HUES48 (cell line): ENCODE measurements around the gene FAM219B.

Source experiments
- H3K27ac ChIP-seq: one replicate; pipeline ENCODE4 v1.7.0; 2013; ENCODE audit warnings: low read depth, low read length, inconsistent platforms
- H3K27me3 ChIP-seq: 2 replicates; pipeline ENCODE4 v1.6.1; 2013; ENCODE audit warnings: mild to moderate bottlenecking, low read length; ENCODE audit not compliant: control insufficient read depth, insufficient read depth
- H3K36me3 ChIP-seq: 2 replicates; pipeline ENCODE4 v1.6.1; 2013; ENCODE audit warnings: low read length; ENCODE audit not compliant: control insufficient read depth, insufficient read depth
- H3K4me1 ChIP-seq: 2 replicates; pipeline ENCODE4 v1.6.1; 2013; ENCODE audit warnings: mild to moderate bottlenecking, low read length; ENCODE audit not compliant: control insufficient read depth, insufficient read depth
- H3K4me3 ChIP-seq: 2 replicates; pipeline ENCODE4 v1.5.1; 2013; ENCODE audit warnings: mild to moderate bottlenecking, low read depth, low read length
- H3K9ac ChIP-seq: 2 replicates; pipeline ENCODE4 v1.6.1; 2013; ENCODE audit warnings: mild to moderate bottlenecking, low read depth, low read length, moderate library complexity
- H3K9me3 ChIP-seq: 2 replicates; pipeline ENCODE4 v1.6.1; 2013; ENCODE audit warnings: low read length; ENCODE audit not compliant: control insufficient read depth, insufficient read depth

The FAM219B gene

GRCh38 chr15:74858369-74858740, 48.3 kb downstream of the FAM219B start:
- Histone ChIP-seq H3K36me3 (peaks cover 9% of the 10 kb centered on the region), H3K4me1 (no peaks in the 10 kb centered on the region), H3K9ac (no peak overlapping the region), H3K27me3 (no peaks in the 10 kb centered on the region), H3K4me3 (no peak overlapping the region), H3K9me3 (no peaks in the 10 kb centered on the region), H3K27ac (no peak overlapping the region)

DNA sequence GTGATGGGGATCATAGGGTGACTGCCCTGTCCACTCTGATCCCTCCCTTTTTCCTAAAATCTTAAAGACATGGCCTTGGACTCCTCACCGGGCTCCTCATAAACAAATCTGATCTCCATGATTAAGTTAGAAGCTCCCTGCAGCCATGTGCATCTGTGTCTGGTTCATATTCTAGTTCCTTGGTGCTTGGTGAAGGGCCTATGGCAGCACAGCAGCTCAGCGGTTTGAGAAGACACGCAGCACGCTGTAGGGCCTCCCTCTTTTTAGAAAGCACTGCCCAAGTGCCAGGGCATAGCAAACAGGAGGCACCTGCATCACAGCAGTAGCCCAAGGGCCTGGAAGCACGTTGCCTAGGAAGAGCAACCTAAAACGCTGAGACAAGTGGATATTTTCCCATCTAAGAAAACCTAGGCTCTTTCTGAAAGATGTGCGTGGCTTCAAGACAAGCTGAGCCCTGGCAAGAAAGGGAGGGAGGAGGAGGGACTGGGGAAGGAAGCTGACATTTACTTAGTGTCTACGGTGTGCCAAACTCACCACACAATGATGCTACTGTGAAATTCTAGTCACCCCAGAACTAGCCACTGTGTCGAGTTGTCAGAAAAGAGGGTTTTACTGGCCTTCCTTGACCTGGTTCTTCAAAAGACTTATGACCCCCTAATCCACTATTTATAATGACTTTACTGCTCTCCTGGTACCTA, 48.8 kb downstream of the FAM219B start:
- Histone ChIP-seq H3K9me3 (no peaks in the 10 kb centered on the region), H3K9ac (no peak overlapping the region), H3K4me3 (no peak overlapping the region), H3K4me1 (no peaks in the 10 kb centered on the region), H3K27ac (no peak overlapping the region), H3K27me3 (no peaks in the 10 kb centered on the region), H3K36me3 (peaks cover 14% of the 10 kb centered on the region)

DNA sequence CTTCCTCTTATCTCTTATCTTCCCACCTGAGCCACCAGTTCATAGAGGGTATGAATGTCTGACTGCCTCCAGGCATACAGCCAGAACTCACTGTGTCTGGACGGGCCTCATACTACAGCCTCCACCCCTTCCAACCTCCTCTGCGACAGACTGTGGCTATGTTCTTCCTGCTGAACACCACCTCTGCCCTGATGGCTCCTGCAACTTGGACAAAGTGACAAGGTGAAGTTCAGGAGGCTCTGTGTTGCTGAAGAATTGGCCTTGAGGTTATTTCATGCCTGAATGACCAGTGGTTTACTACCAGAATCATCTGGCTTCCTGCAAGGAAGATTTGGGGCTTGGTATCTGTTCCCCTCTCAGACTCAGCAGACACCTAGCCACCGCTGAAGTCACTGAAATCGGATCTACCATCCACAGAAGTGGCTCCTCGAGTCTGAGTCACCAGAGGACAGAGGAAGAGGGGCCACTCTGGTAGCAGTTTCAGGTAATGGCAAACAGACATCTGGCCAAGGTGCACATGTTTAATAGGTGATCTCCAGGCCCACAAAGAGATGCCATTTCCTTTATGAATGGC, 49.5 kb downstream of the FAM219B start:
- Histone ChIP-seq H3K27ac (no peak overlapping the region), H3K36me3 (peaks cover 20% of the 10 kb centered on the region), H3K27me3 (no peaks in the 10 kb centered on the region), H3K9ac (no peak overlapping the region), H3K4me3 (no peak overlapping the region), H3K4me1 (no peaks in the 10 kb centered on the region), H3K9me3 (no peaks in the 10 kb centered on the region)

- Histone ChIP-seq H3K9ac (no peak overlapping the region), H3K4me3 (no peak overlapping the region), H3K36me3 (peaks cover 27% of the 10 kb centered on the region), H3K4me1 (no peaks in the 10 kb centered on the region), H3K27ac (no peak overlapping the region), H3K27me3 (no peaks in the 10 kb centered on the region), H3K9me3 (no peaks in the 10 kb centered on the region)
Observed at GRCh38 chr15:74856537-74856936, 50.1 kb downstream of the FAM219B start.

DNA sequence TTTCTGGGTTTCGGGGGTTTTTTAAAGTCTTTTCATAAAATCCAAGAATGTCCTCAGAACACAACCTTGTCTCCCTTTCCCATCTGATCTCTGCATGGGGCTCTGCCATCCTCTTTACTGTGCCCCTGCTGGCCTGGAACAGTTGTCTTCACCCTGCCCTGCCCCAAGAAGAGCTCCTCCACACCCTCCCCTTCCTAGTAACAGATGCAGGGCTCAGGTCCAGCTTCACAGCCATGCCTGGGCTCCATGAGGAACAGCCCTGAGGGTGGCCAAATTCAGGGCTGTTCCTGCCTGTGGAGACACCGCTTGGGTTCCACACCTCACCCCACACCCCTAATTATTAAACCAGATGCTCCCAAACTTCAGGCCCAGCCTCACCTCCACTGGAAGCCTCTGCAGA, 50.8 kb downstream of the FAM219B start:
- Histone ChIP-seq H3K36me3 (peaks cover 34% of the 10 kb centered on the region), H3K4me3 (no peak overlapping the region), H3K27ac (no peak overlapping the region), H3K27me3 (no peaks in the 10 kb centered on the region), H3K4me1 (no peaks in the 10 kb centered on the region), H3K9me3 (no peaks in the 10 kb centered on the region), H3K9ac (no peak overlapping the region)

GRCh38 chr15:74854453-74855022, 52.1 kb downstream of the FAM219B start:
- Histone ChIP-seq H3K27me3 (no peaks in the 10 kb centered on the region), H3K4me1 (no peaks in the 10 kb centered on the region), H3K9me3 (no peaks in the 10 kb centered on the region), H3K4me3 (no peak overlapping the region), H3K27ac (no peak overlapping the region), H3K36me3 (peaks cover 46% of the 10 kb centered on the region), H3K9ac (no peak overlapping the region)

- Histone ChIP-seq H3K9ac (no peak overlapping the region), H3K27me3 (no peaks in the 10 kb centered on the region), H3K27ac (no peak overlapping the region), H3K4me3 (no peak overlapping the region), H3K9me3 (no peaks in the 10 kb centered on the region), H3K4me1 (no peaks in the 10 kb centered on the region), H3K36me3 (peaks cover 63% of the 10 kb centered on the region)
Observed at GRCh38 chr15:74851960-74852359, 54.7 kb downstream of the FAM219B start.

DNA sequence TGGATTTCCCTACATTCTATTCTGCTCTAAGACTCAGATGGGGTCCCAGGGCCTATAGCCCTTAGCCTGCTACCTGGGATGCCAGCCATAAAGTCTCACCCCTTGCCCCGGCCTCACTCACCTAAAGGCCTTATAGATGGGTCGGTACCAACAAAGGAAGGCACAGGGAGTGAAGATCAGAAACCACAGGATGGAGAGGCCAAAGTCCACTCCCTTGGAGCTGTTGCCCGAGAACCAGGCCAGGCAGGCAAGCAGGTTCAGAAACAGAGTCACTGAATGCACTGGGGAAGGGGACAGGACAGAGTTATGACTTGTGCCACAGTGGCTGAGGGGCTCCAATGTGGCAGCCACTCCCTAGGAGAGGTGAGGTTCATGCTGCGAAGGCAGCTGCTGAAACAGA, 56.3 kb downstream of the FAM219B start:
- Histone ChIP-seq H3K27ac (no peak overlapping the region), H3K27me3 (no peaks in the 10 kb centered on the region), H3K9me3 (no peaks in the 10 kb centered on the region), H3K36me3 (peaks cover 66% of the 10 kb centered on the region), H3K4me3 (no peak overlapping the region), H3K4me1 (no peaks in the 10 kb centered on the region), H3K9ac (no peak overlapping the region)
